SK-N-SH treated with all-trans-retinoic acid at 6 μM for 48 hours (cell line): ENCODE data around the gene SORL1.

Experiments used
- BACH2 ChIP-seq: fragments of 250-450 bp; sonication (Bioruptor Pico); IDR thresholded peaks from 2 replicates; pipeline ENCODE4 v1.9.0; 2021; ENCODE audit warnings: mild to moderate bottlenecking, borderline replicate concordance
- CSDC2 ChIP-seq: fragments of 250-450 bp; sonication (Bioruptor Pico); IDR thresholded peaks from 2 replicates; pipeline ENCODE4 v1.5.0; 2020; ENCODE audit warnings: mild to moderate bottlenecking, moderate library complexity
- GLIS3 ChIP-seq: fragments of 250-450 bp; sonication (Bioruptor Pico); IDR thresholded peaks from 2 replicates; pipeline ENCODE4 v1.5.0; 2020; ENCODE audit warnings: mild to moderate bottlenecking, moderate library complexity
- PPARA ChIP-seq: fragments of 250-450 bp; sonication (Bioruptor Pico); IDR thresholded peaks from 2 replicates; pipeline ENCODE4 v1.5.0; 2020; ENCODE audit warnings: mild to moderate bottlenecking, borderline replicate concordance
- RARB ChIP-seq: fragments of 250-450 bp; sonication (Bioruptor Pico); IDR thresholded peaks from 2 replicates; pipeline ENCODE4 v1.8.0; 2021; ENCODE audit warnings: mild to moderate bottlenecking, moderate library complexity
- SNAI2 ChIP-seq: fragments of 250-450 bp; sonication (Bioruptor Pico); IDR thresholded peaks from 2 replicates; pipeline ENCODE4 v1.5.0; 2020; ENCODE audit warnings: mild to moderate bottlenecking, moderate library complexity
- ZFP3 ChIP-seq: fragments of 250-450 bp; sonication (Bioruptor Pico); IDR thresholded peaks from 2 replicates; pipeline ENCODE4 v1.5.0; 2020; ENCODE audit warnings: mild to moderate bottlenecking, moderate library complexity
- ZNF565 ChIP-seq: fragments of 450-650 bp; formaldehyde crosslinking; conservative IDR thresholded peaks from 2 replicates; pipeline ENCODE4 v1.5.0; 2020; ENCODE audit warnings: low read depth, mild to moderate bottlenecking, moderate library complexity
- ZNF8 ChIP-seq: fragments of 450-650 bp; formaldehyde crosslinking; IDR thresholded peaks from 2 replicates; pipeline ENCODE4 v1.5.0; 2020; ENCODE audit warnings: mild to moderate bottlenecking, moderate library complexity
- TF ChIP-seq, protein P1 (sequence below): fragments of 250-450 bp; sonication (Bioruptor Pico); IDR thresholded peaks from 2 replicates; pipeline ENCODE4 v1.8.0; 2021; ENCODE audit warnings: low read depth, mild to moderate bottlenecking, moderate library complexity, borderline replicate concordance
- TF ChIP-seq, protein P2 (sequence below): fragments of 250-450 bp; sonication (Bioruptor Pico); IDR thresholded peaks from 2 replicates; pipeline ENCODE4 v1.8.0; 2020; ENCODE audit warnings: mild to moderate bottlenecking, moderate library complexity, borderline replicate concordance

DNA sequence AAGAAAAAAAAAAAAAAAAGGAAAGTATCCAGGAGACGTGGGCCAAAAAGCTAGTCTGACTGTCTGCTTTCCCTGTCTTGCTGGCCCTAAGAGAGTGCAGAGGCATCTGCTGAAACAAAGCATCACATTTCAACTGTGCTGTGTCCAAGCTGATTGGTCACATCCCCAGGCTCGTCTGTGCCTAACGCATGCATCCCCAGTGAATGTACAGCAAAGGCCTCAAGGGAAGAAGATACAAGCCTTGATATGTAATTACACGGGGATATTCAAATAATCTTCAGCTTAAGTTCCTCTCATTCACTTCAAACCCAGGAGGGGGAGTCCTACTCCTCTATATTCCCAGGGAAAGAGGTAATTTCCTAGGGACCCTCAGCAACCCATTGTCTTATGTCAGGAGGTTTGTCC is 5.4 kb upstream of the SORL1 start:
- TF ChIP-seq ZNF565 (CRISPR knock-in tag) (no peak), SNAI2 (CRISPR knock-in tag) (no peak), CSDC2 (CRISPR knock-in tag) (no peak), RARB (CRISPR knock-in tag) (no peak), ZFP3 (CRISPR knock-in tag) (no peak), PPARA (CRISPR knock-in tag) (no peak), BACH2 (no peak), GLIS3 (CRISPR knock-in tag) (no peak), ZNF8 (no peak)
- TF ChIP-seq, protein P1, sequence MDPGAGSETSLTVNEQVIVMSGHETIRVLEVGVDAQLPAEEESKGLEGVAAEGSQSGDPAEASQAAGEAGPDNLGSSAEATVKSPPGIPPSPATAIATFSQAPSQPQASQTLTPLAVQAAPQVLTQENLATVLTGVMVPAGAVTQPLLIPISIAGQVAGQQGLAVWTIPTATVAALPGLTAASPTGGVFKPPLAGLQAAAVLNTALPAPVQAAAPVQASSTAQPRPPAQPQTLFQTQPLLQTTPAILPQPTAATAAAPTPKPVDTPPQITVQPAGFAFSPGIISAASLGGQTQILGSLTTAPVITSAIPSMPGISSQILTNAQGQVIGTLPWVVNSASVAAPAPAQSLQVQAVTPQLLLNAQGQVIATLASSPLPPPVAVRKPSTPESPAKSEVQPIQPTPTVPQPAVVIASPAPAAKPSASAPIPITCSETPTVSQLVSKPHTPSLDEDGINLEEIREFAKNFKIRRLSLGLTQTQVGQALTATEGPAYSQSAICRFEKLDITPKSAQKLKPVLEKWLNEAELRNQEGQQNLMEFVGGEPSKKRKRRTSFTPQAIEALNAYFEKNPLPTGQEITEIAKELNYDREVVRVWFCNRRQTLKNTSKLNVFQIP, result no peak
- TF ChIP-seq, protein P2, sequence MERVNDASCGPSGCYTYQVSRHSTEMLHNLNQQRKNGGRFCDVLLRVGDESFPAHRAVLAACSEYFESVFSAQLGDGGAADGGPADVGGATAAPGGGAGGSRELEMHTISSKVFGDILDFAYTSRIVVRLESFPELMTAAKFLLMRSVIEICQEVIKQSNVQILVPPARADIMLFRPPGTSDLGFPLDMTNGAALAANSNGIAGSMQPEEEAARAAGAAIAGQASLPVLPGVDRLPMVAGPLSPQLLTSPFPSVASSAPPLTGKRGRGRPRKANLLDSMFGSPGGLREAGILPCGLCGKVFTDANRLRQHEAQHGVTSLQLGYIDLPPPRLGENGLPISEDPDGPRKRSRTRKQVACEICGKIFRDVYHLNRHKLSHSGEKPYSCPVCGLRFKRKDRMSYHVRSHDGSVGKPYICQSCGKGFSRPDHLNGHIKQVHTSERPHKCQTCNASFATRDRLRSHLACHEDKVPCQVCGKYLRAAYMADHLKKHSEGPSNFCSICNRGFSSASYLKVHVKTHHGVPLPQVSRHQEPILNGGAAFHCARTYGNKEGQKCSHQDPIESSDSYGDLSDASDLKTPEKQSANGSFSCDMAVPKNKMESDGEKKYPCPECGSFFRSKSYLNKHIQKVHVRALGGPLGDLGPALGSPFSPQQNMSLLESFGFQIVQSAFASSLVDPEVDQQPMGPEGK, result no peak
